Colonic mucosa (tissue), 4 donors: Measurements from ENCODE around the gene LDLRAD3. TPM values are rescaled to one million over a fixed set of nuclear protein-coding genes. Genes with fewer than 3 reads are reported as not detected.

Source experiments
- DNase-seq: peaks from one replicate; pipeline ENCODE4 v3.0.0-alpha.2; 2020
- H3K27ac ChIP-seq: fragments of 200-600 bp; one replicate; pipeline ENCODE4 v1.8.0; 2021
- H3K27me3 ChIP-seq: fragments of 200-600 bp; one replicate; pipeline ENCODE4 v1.8.0; 2021
- H3K36me3 ChIP-seq: fragments of 200-600 bp; one replicate; pipeline ENCODE4 v1.8.0; 2021
- H3K4me1 ChIP-seq: fragments of 200-600 bp; one replicate; pipeline ENCODE4 v1.8.0; 2021; ENCODE audit warnings: mild to moderate bottlenecking
- H3K4me3 ChIP-seq: fragments of 200-600 bp; one replicate; pipeline ENCODE4 v1.8.0; 2021
- H3K9ac ChIP-seq, 2 donors: one replicate each; pipeline ENCODE4 v1.7.0; 2013; ENCODE audit warnings: control low read depth in 2 of 2, low read depth in 2 of 2, low read length in 2 of 2
- H3K9me3 ChIP-seq: fragments of 200-600 bp; one replicate; pipeline ENCODE4 v1.8.0; 2021
- CTCF ChIP-seq: fragments of 200-600 bp; IDR thresholded peaks from one replicate; pipeline ENCODE4 v1.8.0; 2022; ENCODE audit warnings: antibody characterized with exemption, mild to moderate bottlenecking
- intact Hi-C: fragments of 100-400 bp; cut with DNase I; formaldehyde crosslinking; loops from one replicate; pipeline ENCODE4 v1.14.1; 2022
- total RNA-seq, 2 donors: library from RNA; stranded (reverse); fragmentation: NEBNext Ultra II Directional in 1 of 2; extraction: Animal tissue kit (Norgen Biotek cat#: 25700) in 1 of 2; gene quantifications; one replicate each; pipeline ENCODE4 v1.2.1, GENCODE V29; 2021
- donor health status: healthy.
- donor health status: DM: no; HTN: no; CAD: no.
- donor health status: DM: no; HTN: no; CAD: no.

LDLRAD3 gene
- total RNA-seq, 2 donors from 2014 or later, result 1.9 to 2.9 TPM

- Histone ChIP-seq H3K9ac (no peak overlapping the region), H3K4me3 (no peak overlapping the region), H3K36me3 (no peaks in the 10 kb centered on the region), H3K27me3 (no peaks in the 10 kb centered on the region), H3K27ac (no peak overlapping the region), H3K4me1 (no peaks in the 10 kb centered on the region), H3K9me3 (no peaks in the 10 kb centered on the region)
- intact Hi-C loops, result no loop called here
- no peak for DNase-seq
- TF ChIP-seq CTCF, result no peak
Observed at GRCh38 chr11:36110668-36111410, 167.0 kb downstream of the LDLRAD3 start.

DNA sequence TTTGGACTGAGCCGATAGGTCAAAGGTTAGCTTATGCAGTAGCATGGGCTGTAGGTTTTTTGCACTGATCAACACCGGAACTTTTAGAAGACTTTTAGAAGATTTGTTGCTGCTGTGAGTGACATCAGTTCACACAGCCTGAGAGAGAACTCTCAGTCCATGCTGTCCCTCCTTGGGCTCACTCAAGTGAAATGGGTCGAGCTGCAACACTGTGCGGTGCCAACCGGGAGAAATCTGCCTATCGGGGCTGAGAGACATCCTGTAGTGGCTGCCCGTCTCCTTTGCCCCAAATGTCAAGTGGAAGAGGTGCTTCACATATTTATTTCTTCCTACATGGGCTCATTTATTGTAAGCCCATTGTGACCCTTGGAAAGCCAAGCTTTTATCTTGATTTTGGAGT lies 170.2 kb downstream of the LDLRAD3 start:
- no peaks in the 10 kb centered on the region for H3K36me3 ChIP-seq
- DNase-seq, result no peak
- H3K4me3 ChIP-seq, result no peak overlapping the region
- TF ChIP-seq CTCF, result no peak
- intact Hi-C loops, result no loop called here
- no peaks in the 10 kb centered on the region for H3K4me1 ChIP-seq
- H3K9me3 ChIP-seq, result no peaks in the 10 kb centered on the region
- no peak overlapping the region for H3K9ac ChIP-seq
- no peaks in the 10 kb centered on the region for H3K27me3 ChIP-seq
- no peak overlapping the region for H3K27ac ChIP-seq

DNA sequence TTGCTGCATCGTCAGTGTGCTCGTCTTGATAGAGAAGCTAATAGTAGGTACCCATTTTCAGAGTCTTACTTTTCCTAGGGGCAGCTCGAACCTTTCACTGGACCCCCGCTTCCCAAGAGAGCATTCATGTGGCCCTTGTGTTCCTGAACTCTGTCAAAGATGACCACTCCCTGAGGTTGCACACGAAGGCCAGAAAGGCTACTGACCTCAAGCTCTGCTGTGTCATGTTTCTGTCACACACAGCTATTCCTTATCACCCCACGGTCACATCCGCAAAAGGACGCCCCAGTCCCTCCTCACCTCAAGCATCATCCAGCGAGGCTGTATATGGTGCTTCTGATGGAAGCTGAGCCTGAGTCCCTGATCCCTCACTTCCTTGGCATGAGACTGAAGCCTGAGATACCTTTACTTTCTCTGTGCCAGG lies 171.5 kb downstream of the LDLRAD3 start:
- Histone ChIP-seq H3K9ac (no peak overlapping the region), H3K36me3 (no peaks in the 10 kb centered on the region)
- no peak for TF ChIP-seq CTCF

DNA sequence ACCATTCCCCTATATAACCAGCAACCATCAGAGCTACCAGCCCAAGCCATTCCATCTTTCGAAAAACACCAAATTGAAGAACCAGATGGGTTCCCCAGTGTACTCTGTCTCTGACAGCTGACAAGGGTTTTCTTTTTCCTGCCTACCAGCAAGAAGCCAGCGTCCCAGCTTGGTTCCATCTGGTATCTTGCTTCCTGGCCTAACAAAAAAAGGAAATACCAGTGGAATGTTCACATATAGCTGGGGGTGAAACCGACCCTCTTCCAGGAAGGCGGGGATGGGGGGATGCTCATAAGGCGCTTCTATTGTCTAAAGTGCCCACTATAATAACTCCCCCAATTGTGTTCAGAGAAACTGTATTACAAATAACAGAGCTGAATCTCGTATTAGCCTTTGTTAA lies 172.3 kb downstream of the LDLRAD3 start:
- no peak overlapping the region for H3K9ac ChIP-seq
- TF ChIP-seq CTCF, result no peak
- H3K4me3 ChIP-seq, result no peak overlapping the region
- H3K4me1 ChIP-seq, result no peaks in the 10 kb centered on the region
- H3K9me3 ChIP-seq, result no peaks in the 10 kb centered on the region
- DNase-seq, result no peak
- no peaks in the 10 kb centered on the region for H3K27me3 ChIP-seq
- intact Hi-C loops, result no loop called here
- H3K36me3 ChIP-seq, result no peaks in the 10 kb centered on the region
- no peak overlapping the region for H3K27ac ChIP-seq

More for the DNA sequence above, 171.5 kb downstream of the LDLRAD3 start:
- Histone ChIP-seq H3K4me1 (no peaks in the 10 kb centered on the region), H3K27me3 (no peaks in the 10 kb centered on the region), H3K27ac (no peak overlapping the region), H3K9me3 (no peaks in the 10 kb centered on the region), H3K4me3 (no peak overlapping the region)
- DNase-seq, result no peak
- intact Hi-C loops, result no loop called here

DNA sequence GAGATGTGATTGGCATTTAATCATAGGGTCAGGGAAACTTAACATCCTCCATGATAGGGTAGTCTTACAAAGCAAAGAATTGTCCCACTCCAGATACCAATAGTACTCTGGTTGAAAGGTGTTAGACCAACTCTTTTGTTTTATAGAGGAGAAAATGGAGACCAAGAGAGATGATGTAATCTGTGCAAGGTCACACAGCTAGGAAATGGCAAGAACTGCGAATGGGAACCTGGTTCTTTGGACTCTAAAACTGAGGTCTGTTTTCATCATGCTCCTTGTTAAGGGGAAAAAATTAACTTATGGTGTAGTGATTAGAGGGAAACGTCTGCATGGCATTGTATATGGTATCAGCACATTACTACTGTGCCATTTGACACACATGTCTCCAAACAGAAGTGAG lies 174.2 kb downstream of the LDLRAD3 start:
- Histone ChIP-seq H3K9me3 (no peaks in the 10 kb centered on the region), H3K9ac (no peak overlapping the region), H3K27me3 (no peaks in the 10 kb centered on the region), H3K4me3 (no peak overlapping the region), H3K4me1 (no peaks in the 10 kb centered on the region), H3K36me3 (no peaks in the 10 kb centered on the region), H3K27ac (no peak overlapping the region)
- no peak for DNase-seq
- TF ChIP-seq CTCF, result no peak
- intact Hi-C loops, result no loop called here
